NCI-H128 (cell line): ENCODE results near the gene PSMD12.
"Not testable (repeated sequence)": the region's sequence is repeated elsewhere in the genome, so short reads cannot be mapped to it uniquely, and the experiment has no call there.

Experiments
- DNase-seq: peaks from one replicate; lab custom pipeline; 2025; ENCODE audit not compliant: unreplicated experiment; lab: John Stamatoyannopoulos, UW

Gene PSMD12

DNA sequence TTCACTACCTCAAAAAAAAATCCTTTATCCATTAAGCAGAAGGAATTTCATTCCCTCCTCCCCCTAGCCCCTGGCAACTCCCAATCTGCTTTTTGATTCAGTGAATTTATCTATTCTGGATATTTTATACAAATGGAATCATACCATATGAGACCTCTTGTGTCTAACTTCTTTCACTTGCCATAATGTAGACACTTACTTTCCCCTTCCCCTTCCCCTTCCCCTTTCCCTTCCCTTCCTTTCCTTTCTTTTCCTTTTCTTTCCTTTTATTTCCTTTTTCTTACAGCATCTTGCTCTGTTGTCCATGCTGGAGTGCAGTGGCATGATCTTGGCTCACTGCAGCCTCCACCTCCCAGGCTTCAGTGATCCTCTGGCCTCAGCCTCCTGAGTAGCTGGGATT, 50.5 kb downstream of the PSMD12 start:
- DNase-seq = no peak

DNA sequence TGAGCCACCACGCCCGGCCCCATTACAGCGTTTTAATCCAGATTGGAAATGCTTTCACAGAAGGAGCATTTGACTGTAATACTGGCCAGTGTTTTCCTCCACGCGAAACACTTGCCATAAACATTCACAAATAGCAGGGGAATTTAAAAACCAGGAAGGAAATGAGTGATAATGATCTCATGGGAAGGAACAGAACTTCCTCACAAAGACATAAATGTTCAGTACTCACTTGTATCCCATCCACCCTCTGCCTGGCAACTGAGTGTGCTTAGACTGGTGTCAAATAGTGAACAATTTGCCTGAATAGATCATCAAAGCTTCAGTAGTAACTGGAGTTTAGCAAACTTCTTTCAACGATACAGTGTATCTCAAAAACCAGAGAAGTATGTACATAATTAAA, 54.1 kb downstream of the PSMD12 start:
- DNase-seq = no peak

DNA sequence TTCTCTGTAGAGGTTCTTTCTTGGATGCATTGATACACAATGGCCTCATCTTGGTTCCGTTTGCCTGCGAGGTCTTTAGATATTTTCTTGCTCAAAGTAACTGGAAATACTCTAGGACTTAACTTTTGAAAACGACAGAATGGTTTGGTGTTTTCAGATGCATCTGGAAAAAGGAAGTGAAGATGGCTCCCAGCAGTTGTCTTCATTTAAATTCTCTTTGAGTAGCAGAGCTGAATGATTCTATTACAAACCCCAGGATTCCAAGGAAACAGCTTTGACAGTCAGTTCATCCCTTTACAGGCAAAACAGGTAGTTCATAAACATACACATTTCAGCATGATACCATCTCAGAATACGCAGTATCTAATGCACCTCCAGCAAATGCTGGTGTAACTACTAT, 54.8 kb downstream of the PSMD12 start:
- no peak for DNase-seq

DNA sequence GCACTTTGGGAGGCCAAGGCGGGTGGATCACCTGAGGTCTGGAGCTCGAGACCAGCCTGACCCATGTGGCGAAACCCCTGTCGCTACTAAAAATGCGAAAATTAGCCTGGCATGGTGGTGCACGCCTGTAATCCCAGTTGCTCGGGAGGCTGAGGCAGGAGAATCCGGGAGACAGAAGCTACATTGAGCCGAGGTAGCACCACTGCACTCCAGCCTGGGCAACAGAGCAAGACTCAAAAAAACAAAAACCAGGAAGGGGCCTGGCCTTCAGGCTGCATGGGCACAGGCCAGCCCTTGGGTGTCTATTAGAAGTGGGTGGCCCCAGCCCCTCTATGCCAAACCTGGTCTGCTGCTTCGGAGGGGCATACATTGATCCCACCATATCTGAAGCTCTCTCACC, 56.0 kb downstream of the PSMD12 start:
- DNase-seq = no peak

DNA sequence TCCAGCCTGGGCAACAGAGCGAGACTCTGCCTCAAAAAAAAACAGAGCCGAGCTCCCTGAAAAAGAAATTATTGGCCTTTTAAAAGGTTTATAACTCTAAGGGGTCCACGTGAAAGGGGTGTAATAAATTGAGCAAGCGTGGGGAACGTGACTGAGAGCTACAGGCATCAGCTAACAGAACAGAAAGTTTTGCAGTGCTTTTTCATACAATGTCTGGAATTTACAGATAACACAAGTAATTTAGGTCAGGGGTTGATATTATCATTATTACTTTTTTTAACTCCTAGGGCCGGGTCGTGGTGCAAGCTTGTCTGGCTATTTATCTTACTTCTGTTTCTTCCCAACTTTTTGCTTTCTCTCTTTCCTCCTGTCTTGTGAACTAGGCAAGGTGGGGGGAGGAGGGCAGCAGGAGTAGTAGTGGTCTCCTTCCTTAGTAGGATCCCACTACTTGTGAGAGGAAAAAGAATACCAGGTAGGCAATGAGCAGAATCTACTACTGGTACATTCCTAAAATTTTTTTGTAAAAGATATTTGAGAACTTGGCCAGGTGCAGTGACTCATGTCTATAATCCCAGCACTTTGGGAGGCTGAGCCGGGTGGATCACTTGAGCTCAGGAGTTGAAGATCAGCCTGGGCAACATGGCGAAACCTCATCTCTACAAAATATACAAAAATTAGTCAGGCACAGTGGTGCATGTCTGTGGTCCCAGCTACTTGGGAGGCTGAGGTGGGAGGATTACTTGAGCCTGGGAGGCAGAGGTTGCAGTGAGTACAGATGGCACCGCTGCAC, 60.7 kb downstream of the PSMD12 start:
- DNase-seq = not testable (repeated sequence)

DNA sequence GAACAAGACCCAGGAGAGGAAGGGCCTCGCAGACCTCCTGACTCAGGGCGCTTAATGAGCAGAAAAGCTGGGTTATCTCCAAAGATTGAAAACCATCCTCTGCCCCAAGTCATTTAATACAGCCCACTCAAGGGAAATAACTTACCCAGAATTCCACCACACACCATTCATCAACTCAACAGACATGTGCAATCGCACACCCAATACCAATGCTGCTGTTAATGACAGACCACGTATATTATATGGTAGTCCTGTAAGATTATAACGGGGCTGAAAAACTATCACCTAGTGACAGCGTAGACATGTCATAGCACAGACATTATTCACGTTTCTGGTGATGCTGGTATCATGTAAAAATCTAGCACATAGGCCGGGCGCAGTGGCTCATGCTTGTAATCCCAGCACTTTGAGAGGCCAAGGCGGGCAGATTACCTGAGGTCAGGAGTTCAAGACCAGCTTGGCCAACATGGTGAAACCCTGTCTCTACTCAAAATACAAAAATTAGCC, 68.9 kb downstream of the PSMD12 start:
- no peak for DNase-seq

DNA sequence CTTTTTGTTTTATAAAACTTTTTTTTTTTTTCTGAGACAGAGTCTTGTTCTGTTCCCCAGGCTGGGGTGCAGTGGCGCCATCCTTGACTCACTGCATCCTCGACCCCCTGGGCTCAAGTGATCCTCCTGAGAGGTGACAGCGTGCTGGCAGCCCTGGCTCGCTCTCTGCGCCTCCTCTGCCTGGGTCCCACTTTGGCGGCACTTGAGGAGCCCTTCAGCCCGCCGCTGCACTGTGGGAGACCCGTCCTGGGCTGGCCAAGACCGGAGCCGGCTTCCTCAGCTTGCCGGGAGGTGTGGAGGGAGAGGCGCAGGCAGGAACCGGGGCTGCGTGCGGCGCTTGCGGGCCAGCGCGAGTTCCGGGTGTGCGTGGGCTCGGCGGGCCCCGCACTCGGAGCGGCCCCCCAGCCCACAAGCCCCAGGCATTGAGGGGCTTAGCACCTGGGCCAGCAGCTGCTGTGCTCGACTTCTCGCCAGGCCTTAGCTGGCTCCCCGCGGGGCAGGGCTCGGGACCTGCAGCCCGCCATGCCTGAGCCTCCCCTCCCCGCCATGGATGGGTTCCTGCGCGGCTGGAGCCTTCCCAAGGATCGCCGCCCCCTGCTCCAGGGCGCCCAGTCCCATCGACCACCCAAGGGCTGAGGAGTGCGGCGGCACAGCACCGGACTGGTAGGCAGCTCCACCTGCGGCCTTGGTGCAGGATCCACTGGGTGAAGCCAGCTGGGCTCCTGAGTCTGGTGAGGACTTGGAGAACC, 71.8 kb downstream of the PSMD12 start:
- no peak for DNase-seq

DNA sequence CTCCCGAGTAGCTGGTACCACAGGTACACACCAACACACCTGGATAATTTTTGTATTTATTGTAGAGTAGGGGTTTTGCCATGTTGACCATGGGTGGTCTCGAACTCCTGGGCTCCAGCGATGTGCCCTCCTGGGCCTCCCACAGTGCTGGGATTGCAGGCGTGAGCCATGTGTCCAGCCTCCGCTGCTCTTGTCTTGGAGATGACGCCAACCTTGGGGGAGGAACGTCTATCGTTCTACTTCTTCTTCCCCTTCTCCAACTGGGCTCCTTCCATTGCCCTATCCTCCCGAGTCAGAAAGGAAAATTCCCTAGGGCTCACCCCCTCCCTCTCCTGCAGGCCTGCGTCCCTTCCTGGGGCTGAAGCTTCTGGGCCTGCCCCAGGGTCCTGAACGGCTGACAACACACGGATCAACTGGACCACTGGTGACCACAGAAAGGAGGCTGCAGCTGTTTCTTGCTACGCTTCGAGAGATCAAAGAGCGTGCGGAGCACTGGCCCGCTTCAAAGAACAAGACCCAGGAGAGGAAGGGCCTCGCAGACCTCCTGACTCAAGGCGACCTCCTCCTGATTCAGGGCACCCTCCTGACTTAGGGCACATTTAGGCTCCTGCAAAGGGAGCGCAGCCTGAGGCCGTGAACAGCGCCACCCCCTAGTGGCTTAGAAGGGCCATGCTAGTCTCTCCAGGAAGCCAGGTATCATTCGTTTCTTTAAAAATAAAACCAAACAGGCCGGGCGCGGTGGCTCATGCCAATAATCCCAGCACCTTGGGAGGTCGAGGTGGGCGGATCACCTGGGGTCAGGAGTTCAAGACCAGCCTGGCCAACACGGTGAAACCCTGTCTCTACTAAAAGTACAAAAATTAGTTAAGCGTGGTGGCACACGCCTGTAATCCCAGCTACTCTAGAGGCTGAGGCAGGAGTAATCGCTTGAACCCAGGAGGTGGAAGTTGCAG, 72.8 kb downstream of the PSMD12 start:
- no peak for DNase-seq

DNA sequence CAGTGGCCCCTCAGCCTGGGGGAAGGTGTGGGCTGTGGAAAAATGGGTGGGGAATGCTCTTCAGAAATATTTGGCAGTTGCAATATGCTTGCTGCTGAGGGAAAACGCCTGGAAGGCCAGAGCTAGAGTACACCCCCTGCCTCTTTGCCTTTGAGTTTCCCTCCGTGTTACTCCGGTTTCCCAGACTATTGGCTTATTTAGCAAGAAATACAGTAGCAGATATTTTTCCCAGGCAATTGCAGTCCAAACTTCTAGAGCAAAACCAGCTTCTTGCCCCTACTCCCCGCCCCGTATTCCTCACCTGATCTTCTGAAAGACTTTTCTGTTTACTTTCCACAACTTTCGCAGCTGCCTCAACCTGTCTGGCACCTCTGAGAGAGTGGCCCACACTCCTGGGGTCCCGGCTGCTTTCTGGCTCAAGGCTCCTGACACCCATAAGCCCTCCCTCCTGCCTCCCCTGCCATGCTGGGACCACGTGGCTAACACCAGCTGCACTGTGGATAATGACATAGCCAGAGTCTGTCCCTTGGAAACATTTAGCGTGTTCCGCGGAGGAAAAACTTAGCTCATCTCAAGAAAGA, 75.6 kb downstream of the PSMD12 start:
- no peak for DNase-seq

DNA sequence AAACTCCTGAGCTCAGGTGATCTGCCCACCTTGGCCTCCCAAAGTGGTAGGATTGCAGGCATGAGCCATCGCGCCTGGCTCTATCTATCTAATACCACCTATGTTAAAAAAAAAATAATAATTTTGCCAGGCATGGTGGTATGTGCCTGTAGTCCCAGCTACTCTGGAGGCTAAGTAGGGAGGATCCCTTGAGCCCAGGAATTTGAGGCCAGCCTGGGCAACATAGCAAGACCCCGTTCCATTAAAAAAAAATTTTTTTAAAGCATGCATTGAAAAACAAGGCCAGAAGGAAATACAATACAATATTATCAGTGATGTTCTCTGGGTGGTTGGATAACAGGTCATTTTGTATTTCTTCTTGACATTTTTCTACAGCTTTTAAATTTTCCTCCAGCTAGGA, 76.1 kb downstream of the PSMD12 start:
- no peak for DNase-seq

DNA sequence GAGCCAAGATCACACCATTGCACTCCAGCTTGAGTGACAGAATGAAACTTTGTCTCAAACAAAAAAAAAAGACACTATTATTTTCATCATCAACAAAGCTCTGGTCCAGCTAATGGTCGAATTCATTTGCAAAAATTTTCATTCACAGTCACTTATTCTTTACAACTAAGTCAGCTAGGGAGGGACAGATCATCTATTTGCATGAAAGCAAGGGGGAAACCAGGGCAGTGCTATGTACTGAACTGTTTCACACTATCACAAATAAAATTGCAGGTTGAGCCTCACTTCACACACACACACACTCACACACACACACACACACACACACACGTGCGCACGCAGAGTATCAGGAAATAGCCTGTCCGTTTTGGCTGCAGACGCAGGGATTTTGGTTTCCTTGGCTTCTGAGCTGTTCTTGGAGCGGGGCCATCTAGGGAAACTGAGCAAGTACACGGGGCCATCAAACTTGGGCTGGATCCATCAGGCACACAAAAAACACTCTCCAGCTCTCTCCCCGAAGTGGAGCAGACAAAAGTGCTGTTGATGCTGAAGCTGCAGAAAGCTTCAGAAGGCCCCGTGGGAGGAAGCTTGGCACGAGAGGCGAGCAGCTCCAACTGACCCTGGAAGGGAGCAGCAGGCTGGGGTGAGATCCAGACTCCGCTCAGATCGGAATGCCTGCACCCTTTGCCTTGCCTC, 77.0 kb downstream of the PSMD12 start:
- DNase-seq = no peak
